GM19351 (cell line): ENCODE measurements around the gene CDC73.
"Not testable (repeated sequence)": the region's sequence is repeated elsewhere in the genome, so short reads cannot be mapped to it uniquely, and the experiment has no call there.

Experiments used
- ATAC-seq: cut with Tn5 transposase; IDR thresholded peaks from one replicate; pipeline ENCODE4 v1.9.1; 2021; ENCODE audit warnings: mild to moderate bottlenecking, moderate library complexity; ENCODE audit not compliant: unreplicated experiment

CDC73 gene

GRCh38 chr1:193176113-193176512, 54.3 kb downstream of the CDC73 start:
- ATAC-seq = no peak

DNA sequence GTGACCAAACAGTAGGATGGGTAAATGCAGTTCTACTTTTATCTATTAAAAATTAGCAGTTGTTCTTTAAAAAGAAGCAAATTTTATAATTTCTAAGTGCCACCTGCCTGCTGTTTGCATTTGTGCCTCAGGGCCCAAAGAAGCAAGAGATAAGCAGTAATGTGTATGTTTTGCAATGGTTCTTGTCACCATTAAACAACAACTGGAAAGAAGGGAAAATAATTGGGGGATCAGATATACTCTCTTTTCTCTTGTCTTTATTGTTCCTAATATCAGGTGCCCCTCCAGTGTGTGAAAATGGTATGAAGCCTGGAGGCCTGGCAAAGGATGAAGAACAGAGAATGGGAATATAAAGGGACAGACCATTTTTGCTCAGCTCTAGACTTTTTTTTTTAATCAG, 55.0 kb downstream of the CDC73 start:
- no peak for ATAC-seq

DNA sequence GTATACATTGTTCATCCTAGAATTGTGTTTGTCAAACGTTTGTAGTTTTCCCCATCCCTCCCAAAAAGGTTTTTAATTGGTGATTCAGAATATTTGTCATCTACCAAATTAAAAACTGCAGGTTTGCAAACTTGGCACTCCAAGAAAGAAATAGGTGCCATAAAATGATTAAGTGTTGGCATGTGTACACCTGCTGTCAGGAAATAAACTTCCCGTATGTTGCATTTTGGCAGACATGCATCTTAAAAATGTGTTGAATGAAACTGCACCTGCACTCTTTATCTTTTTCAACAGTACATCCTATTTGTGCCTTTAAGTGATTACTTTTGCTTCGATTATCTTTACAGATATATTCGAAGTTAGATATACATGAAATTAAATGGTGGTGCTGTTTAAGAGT, 57.3 kb downstream of the CDC73 start:
- no peak for ATAC-seq

- no peak for ATAC-seq
Observed at GRCh38 chr1:193181536-193181935, 59.7 kb downstream of the CDC73 start.

DNA sequence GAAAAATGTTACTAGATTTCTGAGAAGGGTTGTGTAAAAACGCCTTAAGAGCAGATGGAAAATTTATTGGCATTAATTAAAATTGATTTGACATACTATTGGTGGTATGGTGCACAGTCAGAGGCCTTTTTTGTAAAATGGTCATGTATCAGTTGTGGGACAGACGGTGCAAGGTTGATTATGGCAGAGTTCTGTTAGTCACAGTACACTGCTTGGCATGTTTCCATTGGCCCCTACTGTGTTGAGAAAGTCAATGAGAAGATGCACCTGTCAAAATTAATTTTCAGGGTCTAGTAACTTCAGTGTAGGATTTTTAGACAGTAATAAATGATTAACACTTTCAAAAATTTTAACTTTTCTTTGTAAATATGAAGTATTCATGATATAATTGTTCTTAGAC, 60.2 kb downstream of the CDC73 start:
- no peak for ATAC-seq

DNA sequence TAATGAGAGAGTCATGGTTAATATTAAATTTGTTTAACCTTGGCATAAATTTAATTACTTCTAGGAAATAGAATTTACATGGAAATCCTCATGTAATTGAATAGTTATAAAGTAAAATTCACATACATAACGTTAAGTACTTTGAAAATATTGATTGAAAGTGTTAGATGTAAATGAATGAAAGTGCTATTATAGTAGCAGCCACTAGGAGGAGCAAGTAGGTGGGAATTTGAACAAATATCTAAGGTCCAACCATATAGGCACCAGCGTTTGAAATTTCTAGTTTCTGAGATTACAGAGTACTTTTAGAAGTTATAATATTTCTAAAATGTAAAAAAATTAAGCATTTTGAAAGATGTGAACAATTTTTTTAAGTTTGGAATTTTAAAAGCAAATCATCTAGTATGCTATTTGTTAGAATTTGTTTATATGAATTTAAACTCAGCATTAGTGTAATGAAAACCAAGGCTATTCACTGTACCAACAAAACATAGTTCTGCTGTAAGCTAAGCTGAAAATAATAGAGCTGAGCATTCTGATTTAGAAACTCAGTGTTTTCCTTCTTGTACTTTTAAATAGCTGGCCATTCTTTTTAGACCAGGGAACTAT, 61.3 kb downstream of the CDC73 start:
- peak; percentile 78 for ATAC-seq

- ATAC-seq = no peak
Observed at GRCh38 chr1:193184776-193185175, 62.9 kb downstream of the CDC73 start.

DNA sequence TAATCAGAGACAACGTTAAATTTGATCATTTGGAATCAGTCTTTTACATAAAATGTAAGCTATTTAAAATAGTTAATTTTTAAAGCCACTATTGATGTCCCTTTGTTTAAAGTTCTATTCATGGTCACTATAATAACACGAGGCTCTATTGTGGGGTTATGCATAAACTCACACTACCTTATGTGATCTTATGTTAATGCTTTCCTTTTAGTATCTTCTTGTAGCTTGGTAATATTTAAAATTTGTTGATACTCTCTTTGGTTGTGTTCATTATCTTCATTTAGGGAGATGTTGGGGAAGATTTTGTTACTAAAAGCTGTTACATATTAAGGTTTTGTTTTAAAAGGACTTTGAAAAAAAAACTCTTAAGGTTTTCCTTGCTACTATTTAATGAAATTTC, 63.4 kb downstream of the CDC73 start:
- no peak for ATAC-seq

DNA sequence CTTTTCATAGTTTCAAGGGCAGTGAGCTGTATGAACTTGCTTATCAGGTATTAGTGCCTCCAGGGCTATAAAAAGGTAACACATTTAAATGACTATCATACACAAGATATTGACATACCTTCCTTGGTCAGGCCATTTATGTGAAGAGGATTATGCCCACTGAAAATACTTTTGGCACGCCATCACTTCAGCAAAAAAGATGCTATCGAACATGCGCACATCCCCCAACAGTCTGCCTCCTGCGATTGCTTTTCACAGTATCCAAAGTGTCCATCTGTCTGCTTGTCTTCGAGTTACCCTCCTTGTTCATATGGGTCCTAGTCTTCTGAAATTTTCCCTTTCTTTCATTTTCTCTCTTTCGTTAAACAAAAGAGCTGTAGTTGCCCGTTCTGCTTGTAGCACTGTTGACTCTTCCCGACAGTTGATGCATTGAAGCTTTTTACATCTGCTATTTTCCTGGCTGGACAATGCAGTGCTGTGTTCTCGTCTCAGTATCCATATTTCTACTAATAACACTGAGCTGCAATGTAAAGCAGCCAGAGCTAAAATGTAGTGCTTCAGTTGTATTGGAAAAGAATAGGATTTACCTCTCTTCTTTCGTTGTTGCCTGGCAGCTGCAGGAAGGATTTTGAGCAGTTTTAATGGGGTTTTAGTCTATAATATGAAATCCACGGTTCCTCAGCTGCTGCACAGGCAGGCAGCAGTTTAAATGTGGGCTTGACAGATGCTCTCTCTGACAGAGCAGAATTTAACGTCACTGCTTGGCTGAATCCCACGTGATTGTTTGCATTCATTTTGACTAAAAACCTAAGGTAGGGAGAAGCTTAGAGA, 64.3 kb downstream of the CDC73 start, which contains the start of gene B3GALT2:
TSS of gene B3GALT2 (minus strand) at position 713 of the 831 bp plus-strand sequence. CDS start 5,051 bp downstream, outside the sequence.
- no peak for ATAC-seq

GRCh38 chr1:193187114-193187513, 65.3 kb downstream of the CDC73 start:
- ATAC-seq = no peak

- ATAC-seq = not testable (repeated sequence)
Observed at GRCh38 chr1:193188915-193189314, 67.1 kb downstream of the CDC73 start.

DNA sequence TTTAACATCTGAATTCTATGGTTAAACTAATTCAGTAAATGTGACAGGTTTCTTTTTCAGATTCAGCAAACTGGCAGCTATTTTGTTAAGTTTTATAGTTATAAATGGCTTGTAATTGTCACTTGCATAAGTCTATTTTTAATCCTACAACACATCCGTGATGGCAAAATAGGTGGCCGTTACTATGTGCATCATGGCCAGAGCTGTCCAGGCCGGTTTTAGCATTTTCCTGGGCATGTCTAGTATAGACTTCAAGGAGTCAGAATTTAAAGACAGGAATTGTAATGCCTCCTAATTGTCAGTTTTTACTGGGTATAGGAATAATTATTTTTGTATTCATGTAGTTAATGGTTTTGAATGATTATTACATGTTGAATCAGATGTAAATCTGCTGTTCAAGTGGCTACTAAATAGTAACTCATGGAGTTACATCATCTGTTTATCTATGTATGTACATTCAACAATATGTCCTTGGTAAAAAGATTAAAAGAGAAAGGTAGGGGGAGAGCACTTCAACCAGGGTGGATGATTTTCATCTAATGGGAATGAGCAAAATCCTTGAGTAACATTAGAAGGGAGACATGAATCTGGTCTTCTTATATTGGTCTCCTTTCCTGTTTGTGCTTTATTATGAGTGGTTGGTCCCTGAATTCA, 67.7 kb downstream of the CDC73 start:
- no peak for ATAC-seq

- peak; percentile 51 for ATAC-seq
Observed at GRCh38 chr1:193190096-193190744, 68.4 kb downstream of the CDC73 start.

GRCh38 chr1:193192586-193192985, 70.8 kb downstream of the CDC73 start:
- no peak for ATAC-seq

DNA sequence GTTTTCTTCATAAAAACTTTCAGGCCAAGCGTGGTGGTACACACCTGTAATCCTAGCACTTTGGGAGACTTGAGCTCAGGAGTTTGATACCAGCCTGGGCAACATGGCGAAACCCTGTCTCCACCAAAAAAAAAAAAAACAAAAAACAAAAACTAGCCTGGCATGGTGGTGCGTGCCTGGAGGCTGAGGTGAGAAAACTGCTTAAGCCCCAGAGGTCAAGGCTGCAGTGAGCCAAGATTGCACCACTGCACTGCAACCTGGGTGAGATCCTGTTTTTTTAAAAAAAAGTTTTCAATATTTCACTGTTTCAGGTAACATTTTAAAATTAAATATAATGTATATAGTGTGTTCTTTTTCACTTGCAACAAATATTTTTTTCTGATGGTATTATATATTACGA, 78.1 kb downstream of the CDC73 start:
- no peak for ATAC-seq

GRCh38 chr1:193201021-193201420, 79.2 kb downstream of the CDC73 start:
- no peak for ATAC-seq

- peak; percentile 4 for ATAC-seq
Observed at GRCh38 chr1:193210996-193211395, 89.2 kb downstream of the CDC73 start.

DNA sequence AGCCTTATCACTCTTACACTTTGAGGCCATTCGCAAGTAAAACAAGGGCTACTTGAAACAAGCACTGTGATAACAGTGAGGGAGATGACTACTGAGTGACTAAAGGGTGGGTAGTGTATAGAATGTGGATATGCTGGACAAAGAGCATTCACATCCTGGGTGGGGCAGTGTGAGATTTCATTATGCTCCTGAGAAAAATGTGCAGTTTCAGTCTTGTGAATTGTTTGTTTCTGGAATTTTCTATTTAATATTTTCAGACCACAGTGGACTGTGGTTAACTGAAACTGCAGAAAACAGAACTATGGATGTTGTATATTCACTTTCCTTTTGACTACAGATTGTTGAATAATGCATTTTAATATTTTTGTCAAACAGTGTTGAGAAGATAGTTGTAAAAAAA, 89.7 kb downstream of the CDC73 start:
- ATAC-seq = peak; percentile 81

GRCh38 chr1:193212637-193213036, 90.8 kb downstream of the CDC73 start:
- ATAC-seq = no peak

- ATAC-seq = no peak
Observed at GRCh38 chr1:193213998-193214397, 92.2 kb downstream of the CDC73 start.

- ATAC-seq = peak; percentile 60
Observed at GRCh38 chr1:193216920-193217319, 95.1 kb downstream of the CDC73 start.
